Peyer's patch (tissue), 4 donors: ENCODE data around the gene TMBIM1.

Source experiments
- POLR2A ChIP-seq, 2 donors: fragments of 450-650 bp; IDR thresholded peaks; one replicate each; pipeline ENCODE4 v1.5.1; 2017; ENCODE audit warnings: antibody characterized with exemption in 2 of 2, mild to moderate bottlenecking in 2 of 2, moderate library complexity in 2 of 2
- TF ChIP-seq, protein P1 (sequence below), 6 experiments: fragments of 450-650 bp in 4 of 6; fragments of 200-600 bp in 2 of 6; sonication (generic) in 1 of 6; IDR thresholded peaks; one replicate each; pipeline ENCODE4 v1.5.1; 2017 to 2019; ENCODE audit warnings: antibody characterized with exemption in 6 of 6, mild to moderate bottlenecking in 3 of 6, moderate library complexity in 1 of 6

DNA sequence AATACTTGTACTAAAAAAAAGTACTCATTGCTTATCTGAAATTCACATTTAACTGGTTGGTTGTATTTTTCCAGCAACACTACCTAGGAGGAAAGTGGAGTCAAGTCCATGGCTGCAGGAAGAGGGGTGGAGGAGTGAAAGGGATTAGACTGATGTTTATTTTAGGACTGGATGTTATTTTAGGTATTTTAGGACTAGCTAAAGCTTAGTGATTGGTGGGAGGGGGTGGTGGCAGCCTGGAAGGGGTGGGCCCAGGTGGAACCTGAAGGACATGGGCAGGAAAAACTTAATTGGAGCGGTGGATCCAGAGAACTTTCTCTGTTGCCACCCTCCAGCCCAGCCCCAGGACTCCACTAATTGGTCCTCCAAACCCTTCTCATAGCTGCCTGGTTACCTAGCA is 3.9 kb upstream of the TMBIM1 start:
- TF ChIP-seq, protein P1, sequence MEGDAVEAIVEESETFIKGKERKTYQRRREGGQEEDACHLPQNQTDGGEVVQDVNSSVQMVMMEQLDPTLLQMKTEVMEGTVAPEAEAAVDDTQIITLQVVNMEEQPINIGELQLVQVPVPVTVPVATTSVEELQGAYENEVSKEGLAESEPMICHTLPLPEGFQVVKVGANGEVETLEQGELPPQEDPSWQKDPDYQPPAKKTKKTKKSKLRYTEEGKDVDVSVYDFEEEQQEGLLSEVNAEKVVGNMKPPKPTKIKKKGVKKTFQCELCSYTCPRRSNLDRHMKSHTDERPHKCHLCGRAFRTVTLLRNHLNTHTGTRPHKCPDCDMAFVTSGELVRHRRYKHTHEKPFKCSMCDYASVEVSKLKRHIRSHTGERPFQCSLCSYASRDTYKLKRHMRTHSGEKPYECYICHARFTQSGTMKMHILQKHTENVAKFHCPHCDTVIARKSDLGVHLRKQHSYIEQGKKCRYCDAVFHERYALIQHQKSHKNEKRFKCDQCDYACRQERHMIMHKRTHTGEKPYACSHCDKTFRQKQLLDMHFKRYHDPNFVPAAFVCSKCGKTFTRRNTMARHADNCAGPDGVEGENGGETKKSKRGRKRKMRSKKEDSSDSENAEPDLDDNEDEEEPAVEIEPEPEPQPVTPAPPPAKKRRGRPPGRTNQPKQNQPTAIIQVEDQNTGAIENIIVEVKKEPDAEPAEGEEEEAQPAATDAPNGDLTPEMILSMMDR (IDR thresholded peaks at IDR 0.05) = no peak
- no peak for TF ChIP-seq POLR2A (IDR thresholded peaks at IDR 0.05)
